Gastroesophageal sphincter (tissue), 3 donors: ENCODE results near the gene SYNPO.

Experiments used
- POLR2A ChIP-seq, 2 donors: fragments of 450-650 bp; IDR thresholded peaks; one replicate each; pipeline ENCODE4 v1.6.1; 2017; ENCODE audit warnings: antibody characterized with exemption in 2 of 2, mild to moderate bottlenecking in 2 of 2, moderate library complexity in 1 of 2
- TF ChIP-seq, protein P1 (sequence below), 4 experiments: fragments of 200-600 bp in 2 of 4; fragments of 450-650 bp in 2 of 4; sonication (generic) in 1 of 4; IDR thresholded peaks; one replicate each; pipeline ENCODE4 v1.5.1; 2017 to 2019; ENCODE audit warnings: antibody characterized with exemption in 4 of 4, mild to moderate bottlenecking in 2 of 4, moderate library complexity in 2 of 4

DNA sequence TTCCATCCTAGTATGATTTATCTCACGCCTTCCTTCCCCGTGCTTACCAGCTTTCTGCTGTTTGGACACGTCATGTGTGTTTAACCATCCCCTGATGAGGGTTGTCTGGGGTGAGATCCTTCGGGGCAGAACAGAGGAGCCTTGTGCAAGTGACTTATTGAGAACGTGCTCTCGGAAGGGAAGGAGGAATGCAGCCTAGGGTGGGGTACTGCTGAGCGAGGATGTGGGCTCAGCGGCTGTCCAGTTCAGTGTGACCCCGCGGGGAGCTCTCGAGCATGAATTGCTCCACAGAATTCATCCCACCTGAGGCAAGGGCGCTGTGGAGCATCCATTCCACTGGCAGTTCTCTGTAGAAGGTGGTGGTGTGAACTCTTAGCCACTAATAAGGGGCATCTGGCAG is 24.6 kb downstream of the SYNPO start:
- TF ChIP-seq, protein P1, sequence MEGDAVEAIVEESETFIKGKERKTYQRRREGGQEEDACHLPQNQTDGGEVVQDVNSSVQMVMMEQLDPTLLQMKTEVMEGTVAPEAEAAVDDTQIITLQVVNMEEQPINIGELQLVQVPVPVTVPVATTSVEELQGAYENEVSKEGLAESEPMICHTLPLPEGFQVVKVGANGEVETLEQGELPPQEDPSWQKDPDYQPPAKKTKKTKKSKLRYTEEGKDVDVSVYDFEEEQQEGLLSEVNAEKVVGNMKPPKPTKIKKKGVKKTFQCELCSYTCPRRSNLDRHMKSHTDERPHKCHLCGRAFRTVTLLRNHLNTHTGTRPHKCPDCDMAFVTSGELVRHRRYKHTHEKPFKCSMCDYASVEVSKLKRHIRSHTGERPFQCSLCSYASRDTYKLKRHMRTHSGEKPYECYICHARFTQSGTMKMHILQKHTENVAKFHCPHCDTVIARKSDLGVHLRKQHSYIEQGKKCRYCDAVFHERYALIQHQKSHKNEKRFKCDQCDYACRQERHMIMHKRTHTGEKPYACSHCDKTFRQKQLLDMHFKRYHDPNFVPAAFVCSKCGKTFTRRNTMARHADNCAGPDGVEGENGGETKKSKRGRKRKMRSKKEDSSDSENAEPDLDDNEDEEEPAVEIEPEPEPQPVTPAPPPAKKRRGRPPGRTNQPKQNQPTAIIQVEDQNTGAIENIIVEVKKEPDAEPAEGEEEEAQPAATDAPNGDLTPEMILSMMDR (IDR thresholded peaks at IDR 0.05), result no peak
- TF ChIP-seq POLR2A (IDR thresholded peaks at IDR 0.05), result no peak
